ENCODE data around the gene DHX32. TPM values are rescaled to one million over a fixed set of nuclear protein-coding genes. Genes with fewer than 3 reads are reported as not detected.

DHX32 gene
- total RNA-seq, 1 donor from 2014 or later, result 53.4 TPM

GRCh38 chr10:125823663-125824251, 57.3 kb downstream of the DHX32 start:
- Mint-ChIP-seq H3K36me3 (peaks cover 6% of the 10 kb centered on the region), H3K4me1 (peaks cover 8% of the 10 kb centered on the region), H3K27me3 (ENCODE audit: insufficient read depth, low read depth) (no peaks in the 10 kb centered on the region), H3K27ac (no peak overlapping the region), H3K4me3 (no peak overlapping the region), H3K9me3 (no peaks in the 10 kb centered on the region)
- Histone ChIP-seq H3K4me3 (peak overlapping the region; percentile 94), H2AFZ (replicated peaks) (peak overlapping the region; percentile 100), H3K36me3 (peaks cover 10% of the 10 kb centered on the region), H4K20me1 (ENCODE audit: low read depth) (peaks cover 21% of the 10 kb centered on the region), H3K27me3 (no peaks in the 10 kb centered on the region), H3K27ac (no peak overlapping the region), H3K4me1 (peaks cover 8% of the 10 kb centered on the region), H3K79me2 (ENCODE audit: low read depth) (peaks cover 59% of the 10 kb centered on the region), H3F3A (ENCODE audit: low read depth) (no peaks in the 10 kb centered on the region), H3K4me2 (peak overlapping the region; percentile 91), H3K9me3 (ENCODE audit: low read depth) (no peaks in the 10 kb centered on the region), H3K9ac (peak overlapping the region; percentile 98)
- no peak for TF ChIP-seq CTCF (IDR thresholded peaks at IDR 0.05)
- TF ChIP-seq EZH2 (IDR thresholded peaks at IDR 0.05), result no peak
- peak; percentile 35 for DNase-seq (ENCODE audit: low spot score)

GRCh38 chr10:125822878-125823662, 58.0 kb downstream of the DHX32 start, which contains the start of the genes BCCIP and UROS:
BCCIP (plus strand) TSS chr10:125823546; CDS start chr10:125823558, 12 bp downstream.
UROS (minus strand) TSS chr10:125823258; CDS start chr10:125816499, 6,759 bp downstream.
- H3K9me3 ChIP-seq (ENCODE audit: low read depth), result no peaks in the 10 kb centered on the region
- H4K20me1 ChIP-seq (ENCODE audit: low read depth), result peaks cover 21% of the 10 kb centered on the region
- H3K4me1 ChIP-seq, result peaks cover 8% of the 10 kb centered on the region
- peak within 1 kb of the TSS; percentile 98 for H3K9ac ChIP-seq
- Mint-ChIP-seq H3K4me3 (peak within 1 kb of the TSS; percentile 91), H3K27me3 (ENCODE audit: insufficient read depth, low read depth) (no peaks in the 10 kb centered on the region), H3K27ac (no peak within 1 kb of the TSS), H3K36me3 (peaks cover 2% of the 10 kb centered on the region), H3K9me3 (no peaks in the 10 kb centered on the region), H3K4me1 (peaks cover 8% of the 10 kb centered on the region)
- peak; percentile 97 for DNase-seq (ENCODE audit: low spot score)
- TF ChIP-seq EZH2 (IDR thresholded peaks at IDR 0.05), result no peak
- TF ChIP-seq CTCF (IDR thresholded peaks at IDR 0.05), result no peak
- no peak for TF ChIP-seq EZH2phosphoT487 (IDR thresholded peaks at IDR 0.05)
- peaks cover 59% of the 10 kb centered on the region for H3K79me2 ChIP-seq (ENCODE audit: low read depth)
- H3F3A ChIP-seq (ENCODE audit: low read depth), result no peaks in the 10 kb centered on the region
- H2AFZ ChIP-seq (replicated peaks), result peak within 1 kb of the TSS; percentile 100
- peak within 1 kb of the TSS; percentile 94 for H3K4me3 ChIP-seq
- H3K36me3 ChIP-seq, result peaks cover 10% of the 10 kb centered on the region
- peak within 1 kb of the TSS; percentile 99 for H3K27ac ChIP-seq
- H3K27me3 ChIP-seq, result no peaks in the 10 kb centered on the region
- peak within 1 kb of the TSS; percentile 91 for H3K4me2 ChIP-seq

- H3K36me3 ChIP-seq, result no peaks in the 10 kb centered on the region
- peaks cover 17% of the 10 kb centered on the region for H4K20me1 ChIP-seq (ENCODE audit: low read depth)
- peaks cover 8% of the 10 kb centered on the region for H3K4me1 ChIP-seq
- H3K4me2 ChIP-seq, result no peak overlapping the region
- peaks cover 6% of the 10 kb centered on the region for H3K4me1 Mint-ChIP-seq
- peaks cover 47% of the 10 kb centered on the region for H3K79me2 ChIP-seq (ENCODE audit: low read depth)
- no peaks in the 10 kb centered on the region for H3K27me3 Mint-ChIP-seq (ENCODE audit: insufficient read depth, low read depth)
- H2AFZ ChIP-seq (replicated peaks), result no peak overlapping the region
- H3K9me3 Mint-ChIP-seq, result no peaks in the 10 kb centered on the region
- H3K36me3 Mint-ChIP-seq, result no peaks in the 10 kb centered on the region
- no peak overlapping the region for H3K27ac ChIP-seq
- H3K27me3 ChIP-seq, result no peaks in the 10 kb centered on the region
- no peak overlapping the region for H3K9ac ChIP-seq
- TF ChIP-seq EZH2phosphoT487 (IDR thresholded peaks at IDR 0.05) (no peak), CTCF (IDR thresholded peaks at IDR 0.05) (no peak), EZH2 (IDR thresholded peaks at IDR 0.05) (no peak)
- no peaks in the 10 kb centered on the region for H3K9me3 ChIP-seq (ENCODE audit: low read depth)
- H3K27ac Mint-ChIP-seq, result no peak overlapping the region
- H3K4me3 ChIP-seq, result no peak overlapping the region
- no peaks in the 10 kb centered on the region for H3F3A ChIP-seq (ENCODE audit: low read depth)
- H3K4me3 Mint-ChIP-seq, result no peak overlapping the region
- no peak for DNase-seq (ENCODE audit: low spot score)
Measured at GRCh38 chr10:125820701-125821100, 60.4 kb downstream of the DHX32 start.
